GM12801 (cell line): ENCODE results near the gene MAU2.

Experiments
- CTCF ChIP-seq: IDR thresholded peaks from one replicate; pipeline ENCODE4 v1.5.1; 2011; ENCODE audit warnings: control low read depth; ENCODE audit not compliant: insufficient read length; ENCODE audit errors: extremely low read depth

The MAU2 gene

GRCh38 chr19:19320361-19321140 lies at the start of gene MAU2, which contains the start of gene SUGP1:
Gene MAU2, plus strand, starts transcription at chr19:19320829. Its CDS starts 31 bp downstream, at chr19:19320860.
Gene SUGP1, minus strand, starts transcription at chr19:19320509. Its CDS starts 13 bp downstream, at chr19:19320496.
- no peak for TF ChIP-seq CTCF

- TF ChIP-seq CTCF: no peak
Measured at GRCh38 chr19:19271828-19272599, 48.6 kb upstream of the MAU2 start.

- TF ChIP-seq CTCF: no peak
Measured at GRCh38 chr19:19274146-19274545, 46.5 kb upstream of the MAU2 start.

GRCh38 chr19:19274716-19275565 lies 45.7 kb upstream of the MAU2 start:
- no peak for TF ChIP-seq CTCF

- TF ChIP-seq CTCF: no peak
Measured at GRCh38 chr19:19276386-19276785, 44.2 kb upstream of the MAU2 start.

GRCh38 chr19:19276851-19277250 lies 43.8 kb upstream of the MAU2 start:
- TF ChIP-seq CTCF: no peak

- no peak for TF ChIP-seq CTCF
Measured at GRCh38 chr19:19278315-19278714, 42.3 kb upstream of the MAU2 start.
